GM06990 (cell line): ENCODE results near the gene METRNL.

ENCODE experiments used
- DNase-seq: peaks from one replicate; pipeline ENCODE4 v3.0.0-alpha.2; 2011; ENCODE audit not compliant: insufficient read length; ENCODE audit errors: extremely low read depth
- H3K27me3 ChIP-seq: replicated peaks from 2 replicates; pipeline ENCODE4 v1.6.0; 2011; ENCODE audit warnings: low read length; ENCODE audit not compliant: control insufficient read depth, insufficient read depth
- H3K36me3 ChIP-seq: 2 replicates; pipeline ENCODE4 v1.5.1; 2011; ENCODE audit warnings: low read length; ENCODE audit not compliant: control insufficient read depth, insufficient read depth
- H3K4me3 ChIP-seq: replicated peaks from 2 replicates; pipeline ENCODE4 v1.5.1; 2011; ENCODE audit warnings: low read depth, mild to moderate bottlenecking, control low read depth, low read length
- TF ChIP-seq, protein P1 (sequence below): IDR thresholded peaks from 2 replicates; pipeline ENCODE4 v1.5.1; 2011; ENCODE audit warnings: low read length, control low read depth, mild to moderate bottlenecking, inconsistent platforms; ENCODE audit not compliant: insufficient read depth, poor library complexity, severe bottlenecking

The METRNL gene

DNA sequence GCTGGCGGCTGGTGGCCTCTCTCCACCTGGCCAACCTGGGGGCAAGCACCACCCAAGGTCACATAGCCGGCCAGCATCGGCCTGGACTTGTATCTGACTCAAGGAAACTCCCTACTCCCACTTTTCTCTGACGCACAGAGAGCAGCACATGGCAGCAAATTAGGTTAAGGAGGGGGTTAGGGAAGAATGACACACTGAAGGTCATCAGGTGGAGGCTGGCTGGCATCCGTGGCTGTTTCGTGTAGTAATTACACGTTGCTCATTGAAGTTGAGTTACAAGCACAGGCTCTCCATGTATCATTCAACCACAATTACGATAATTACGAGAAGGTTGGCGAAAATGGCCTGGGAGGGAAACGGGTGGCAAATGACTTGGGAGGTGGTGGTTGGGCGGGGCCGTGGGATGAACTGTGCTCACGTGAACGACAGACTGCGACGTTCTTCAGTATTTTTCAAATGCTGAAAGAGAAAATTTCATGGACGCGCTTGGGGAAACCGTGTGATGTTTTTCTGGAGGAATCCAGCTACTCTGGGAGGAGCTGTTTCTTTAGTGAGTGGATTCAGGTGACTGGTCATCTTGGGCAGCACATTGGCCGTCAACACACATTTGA, 4.0 kb upstream of the METRNL start:
- TF ChIP-seq, protein P1, sequence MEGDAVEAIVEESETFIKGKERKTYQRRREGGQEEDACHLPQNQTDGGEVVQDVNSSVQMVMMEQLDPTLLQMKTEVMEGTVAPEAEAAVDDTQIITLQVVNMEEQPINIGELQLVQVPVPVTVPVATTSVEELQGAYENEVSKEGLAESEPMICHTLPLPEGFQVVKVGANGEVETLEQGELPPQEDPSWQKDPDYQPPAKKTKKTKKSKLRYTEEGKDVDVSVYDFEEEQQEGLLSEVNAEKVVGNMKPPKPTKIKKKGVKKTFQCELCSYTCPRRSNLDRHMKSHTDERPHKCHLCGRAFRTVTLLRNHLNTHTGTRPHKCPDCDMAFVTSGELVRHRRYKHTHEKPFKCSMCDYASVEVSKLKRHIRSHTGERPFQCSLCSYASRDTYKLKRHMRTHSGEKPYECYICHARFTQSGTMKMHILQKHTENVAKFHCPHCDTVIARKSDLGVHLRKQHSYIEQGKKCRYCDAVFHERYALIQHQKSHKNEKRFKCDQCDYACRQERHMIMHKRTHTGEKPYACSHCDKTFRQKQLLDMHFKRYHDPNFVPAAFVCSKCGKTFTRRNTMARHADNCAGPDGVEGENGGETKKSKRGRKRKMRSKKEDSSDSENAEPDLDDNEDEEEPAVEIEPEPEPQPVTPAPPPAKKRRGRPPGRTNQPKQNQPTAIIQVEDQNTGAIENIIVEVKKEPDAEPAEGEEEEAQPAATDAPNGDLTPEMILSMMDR, result no peak
- no peak for DNase-seq
- H3K27me3 ChIP-seq, result peaks cover 1% of the 10 kb centered on the region
- H3K4me3 ChIP-seq, result no peak overlapping the region
- no peaks in the 10 kb centered on the region for H3K36me3 ChIP-seq

DNA sequence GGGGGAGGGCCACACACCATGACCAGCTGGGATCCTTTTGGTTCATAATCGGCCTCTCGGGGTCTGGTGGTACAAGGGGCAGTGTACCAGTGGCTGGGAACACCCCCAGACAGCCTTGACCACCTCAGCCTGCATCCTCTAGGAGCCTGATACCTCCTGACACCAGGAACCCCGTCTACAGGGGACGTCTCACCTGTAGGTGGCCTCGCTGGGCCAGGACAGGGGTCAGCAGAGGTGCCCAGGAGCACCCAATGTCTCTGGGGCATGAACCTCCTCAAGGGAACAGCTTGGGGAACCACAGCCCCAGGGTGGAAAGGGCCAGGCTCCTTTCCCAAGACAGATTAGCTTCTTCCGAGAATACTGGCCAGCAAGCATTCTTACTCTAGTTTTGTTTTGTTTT, 2.5 kb upstream of the METRNL start:
- Histone ChIP-seq H3K27me3 (peaks cover 1% of the 10 kb centered on the region), H3K36me3 (no peaks in the 10 kb centered on the region), H3K4me3 (no peak overlapping the region)
- TF ChIP-seq, protein P1, result peak; percentile 8
- DNase-seq, result no peak

DNA sequence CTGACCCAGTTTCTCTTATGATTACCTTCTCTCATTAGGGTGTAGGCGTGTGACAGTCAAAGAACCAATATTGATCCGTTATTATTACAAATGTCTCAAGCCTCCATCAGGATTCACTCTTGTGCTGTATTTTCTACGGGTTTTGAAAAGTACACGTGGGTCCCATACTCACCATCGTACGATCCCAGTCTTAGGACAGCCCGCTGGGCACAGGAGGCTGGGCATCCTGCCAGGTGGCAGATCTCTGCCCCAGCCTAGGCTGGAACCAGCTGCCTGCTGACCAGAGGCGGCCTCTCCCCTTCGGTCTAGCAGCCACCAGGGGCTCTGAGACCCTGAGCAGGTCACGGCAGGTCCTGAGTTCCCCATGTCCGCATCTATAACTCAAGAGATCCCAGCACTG, 2.0 kb upstream of the METRNL start:
- no peak for DNase-seq
- Histone ChIP-seq H3K36me3 (no peaks in the 10 kb centered on the region), H3K27me3 (peaks cover 3% of the 10 kb centered on the region), H3K4me3 (no peak overlapping the region)
- TF ChIP-seq, protein P1, result no peak

DNA sequence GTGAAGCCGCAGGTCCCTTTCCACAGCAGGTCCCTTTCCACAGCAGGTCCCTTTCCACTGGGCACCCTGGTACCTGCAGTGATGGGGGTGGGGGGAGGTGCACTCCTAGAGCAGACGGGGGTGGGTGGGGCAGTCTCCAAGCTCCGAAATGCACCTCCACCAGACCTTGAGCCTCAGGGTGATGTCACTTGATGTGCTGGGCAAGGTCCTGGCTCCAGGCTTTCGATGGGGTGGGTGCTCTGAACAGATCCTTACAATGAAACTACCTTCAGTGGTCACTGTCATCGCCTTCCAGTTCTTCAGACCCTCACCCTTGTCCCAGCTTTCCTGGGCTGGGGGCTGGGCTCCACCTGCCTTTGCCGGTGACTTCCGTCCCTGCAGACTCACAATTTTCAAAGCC, 1.5 kb upstream of the METRNL start:
- H3K36me3 ChIP-seq, result no peaks in the 10 kb centered on the region
- DNase-seq, result no peak
- no peak overlapping the region for H3K4me3 ChIP-seq
- TF ChIP-seq, protein P1, result no peak
- peaks cover 3% of the 10 kb centered on the region for H3K27me3 ChIP-seq

- DNase-seq, result no peak
- H3K4me3 ChIP-seq, result peak overlapping the region; percentile 41
- no peaks in the 10 kb centered on the region for H3K36me3 ChIP-seq
- H3K27me3 ChIP-seq, result peaks cover 5% of the 10 kb centered on the region
- TF ChIP-seq, protein P1, result no peak
These were observed 744 bp upstream of the METRNL start for GRCh38 chr17:83078378-83079351.
